IMR-90 (cell line): ENCODE measurements around the gene CINP.

Source experiments
- MXI1 ChIP-seq: IDR thresholded peaks from 2 replicates; pipeline ENCODE4 v1.6.1; 2012; ENCODE audit warnings: low read depth, mild to moderate bottlenecking, low read length, moderate library complexity, borderline replicate concordance
- TF ChIP-seq, protein P1 (sequence below): conservative IDR thresholded peaks from 2 replicates; pipeline ENCODE4 v1.5.1; 2012; ENCODE audit warnings: mild to moderate bottlenecking, low read depth, low read length, improper control_type of control experiment

DNA sequence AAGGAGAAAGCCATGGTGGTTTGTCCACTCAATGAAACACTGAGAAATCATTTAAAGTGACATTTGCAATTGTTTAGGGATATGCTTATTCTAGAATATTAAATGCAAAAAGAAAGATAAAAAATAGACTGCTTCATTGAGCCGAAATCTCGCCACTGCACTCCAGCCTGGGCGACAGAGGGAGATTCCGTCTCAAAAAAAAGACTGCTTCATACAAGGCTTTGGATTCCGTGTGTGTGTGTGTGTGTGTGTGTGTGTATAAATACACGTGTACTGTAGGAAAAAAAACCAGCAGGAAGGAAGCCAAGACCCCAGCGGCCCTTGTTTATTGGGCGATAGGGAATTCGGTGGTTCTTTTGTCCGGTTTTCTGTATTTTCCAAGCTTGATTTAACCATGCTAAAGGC lies 46.4 kb downstream of the CINP start:
- TF ChIP-seq, protein P1, sequence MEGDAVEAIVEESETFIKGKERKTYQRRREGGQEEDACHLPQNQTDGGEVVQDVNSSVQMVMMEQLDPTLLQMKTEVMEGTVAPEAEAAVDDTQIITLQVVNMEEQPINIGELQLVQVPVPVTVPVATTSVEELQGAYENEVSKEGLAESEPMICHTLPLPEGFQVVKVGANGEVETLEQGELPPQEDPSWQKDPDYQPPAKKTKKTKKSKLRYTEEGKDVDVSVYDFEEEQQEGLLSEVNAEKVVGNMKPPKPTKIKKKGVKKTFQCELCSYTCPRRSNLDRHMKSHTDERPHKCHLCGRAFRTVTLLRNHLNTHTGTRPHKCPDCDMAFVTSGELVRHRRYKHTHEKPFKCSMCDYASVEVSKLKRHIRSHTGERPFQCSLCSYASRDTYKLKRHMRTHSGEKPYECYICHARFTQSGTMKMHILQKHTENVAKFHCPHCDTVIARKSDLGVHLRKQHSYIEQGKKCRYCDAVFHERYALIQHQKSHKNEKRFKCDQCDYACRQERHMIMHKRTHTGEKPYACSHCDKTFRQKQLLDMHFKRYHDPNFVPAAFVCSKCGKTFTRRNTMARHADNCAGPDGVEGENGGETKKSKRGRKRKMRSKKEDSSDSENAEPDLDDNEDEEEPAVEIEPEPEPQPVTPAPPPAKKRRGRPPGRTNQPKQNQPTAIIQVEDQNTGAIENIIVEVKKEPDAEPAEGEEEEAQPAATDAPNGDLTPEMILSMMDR: no peak
- TF ChIP-seq MXI1: no peak
